Measurements from ENCODE around the gene TNNT3.
"Not testable (repeated sequence)": the region's sequence is repeated elsewhere in the genome, so short reads cannot be mapped to it uniquely, and the experiment has no call there.

The TNNT3 gene

DNA sequence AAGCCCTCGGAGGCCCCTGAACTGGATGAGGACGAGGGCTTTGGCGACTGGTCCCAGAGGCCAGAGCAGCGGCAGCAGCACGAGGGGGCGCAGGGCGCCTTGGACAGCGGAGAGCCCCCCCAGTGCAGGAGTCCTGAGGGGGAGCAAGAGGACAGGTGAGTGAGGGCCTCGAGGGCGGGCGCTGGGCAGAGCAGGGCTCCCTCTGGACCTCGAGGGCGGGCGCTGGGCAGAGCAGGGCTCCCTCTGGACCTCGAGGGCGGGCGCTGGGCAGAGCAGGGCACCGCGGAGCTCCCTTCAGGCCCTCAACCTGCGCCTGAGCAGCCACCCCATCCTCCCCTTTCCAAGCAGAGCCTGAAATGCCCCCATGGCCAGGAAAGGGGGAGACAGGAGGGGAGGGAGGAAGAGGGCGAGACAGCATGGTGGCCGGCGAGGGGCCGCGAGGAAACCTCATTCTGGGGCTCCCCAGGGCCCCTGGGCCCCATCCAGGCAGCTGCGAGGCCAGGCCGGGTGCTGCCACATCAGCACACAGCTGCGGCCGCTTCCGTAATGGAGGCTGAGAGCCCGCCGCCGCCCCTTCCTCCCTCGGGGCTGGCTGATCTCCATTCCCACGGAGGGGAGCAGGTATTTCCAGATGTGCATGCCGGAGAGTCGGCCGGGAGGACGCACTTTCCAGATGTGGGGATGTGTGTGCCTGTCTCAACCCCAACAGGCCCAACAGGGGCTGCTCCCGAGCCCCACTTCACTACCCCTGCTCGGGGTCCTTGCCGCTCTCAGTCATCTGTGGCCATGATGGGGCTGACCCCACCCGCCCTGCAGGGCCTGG is 37.9 kb upstream of the TNNT3 start:
- DNase-seq (ENCODE audit: low read depth in 2 of 2), result no peak

- DNase-seq (ENCODE audit: low read depth in 2 of 2), result peak; percentile 55 to 64
Observed at GRCh38 chr11:1882265-1883238, 37.0 kb upstream of the TNNT3 start.

- DNase-seq (ENCODE audit: low read depth in 2 of 2), result no peak
Observed at GRCh38 chr11:1883346-1884302, 35.9 kb upstream of the TNNT3 start.

DNA sequence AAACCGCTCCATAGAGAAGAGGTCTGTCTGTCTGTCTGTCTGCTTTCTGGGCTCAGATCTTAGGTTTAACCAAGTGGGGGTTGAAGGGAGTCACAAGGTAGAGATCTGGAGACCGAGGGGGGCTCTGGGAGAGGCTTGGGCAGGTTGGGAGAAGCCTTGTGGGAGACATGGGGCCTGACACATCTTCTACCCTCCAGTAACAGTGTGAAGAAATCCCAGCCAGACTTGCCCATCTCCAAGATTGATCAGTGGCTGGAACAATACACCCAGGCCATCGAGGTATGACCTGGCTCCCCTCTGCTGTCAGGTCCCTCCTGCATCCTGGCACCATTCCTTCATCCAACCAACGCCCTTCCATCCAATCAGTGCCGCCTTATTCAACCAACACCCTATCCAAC is 35.2 kb upstream of the TNNT3 start:
- no peak for DNase-seq (ENCODE audit: low read depth in 2 of 2)

DNA sequence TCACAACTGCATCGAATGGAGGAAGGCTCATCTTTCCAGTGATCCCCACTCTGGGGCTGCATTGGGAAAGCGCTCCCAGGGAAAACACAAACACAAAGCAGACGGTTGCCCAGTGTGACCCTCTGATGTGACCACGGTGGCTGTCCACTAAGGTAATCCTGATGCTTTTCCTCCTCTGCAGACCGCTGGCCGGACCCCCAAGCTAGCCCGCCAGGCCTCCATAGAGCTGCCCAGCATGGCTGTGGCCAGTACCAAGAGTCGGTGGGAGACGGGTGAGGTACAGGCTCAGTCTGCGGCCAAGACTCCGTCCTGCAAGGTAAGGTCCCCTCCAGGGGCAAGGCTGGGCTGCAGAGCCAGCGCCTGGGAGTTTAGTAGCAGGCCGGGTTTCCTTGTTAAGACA is 33.0 kb upstream of the TNNT3 start:
- DNase-seq (ENCODE audit: low read depth in 2 of 2), result not testable (repeated sequence)

- DNase-seq (ENCODE audit: low read depth in 2 of 2), result no peak
Observed at GRCh38 chr11:1887451-1888346, 31.8 kb upstream of the TNNT3 start.

- no peak for DNase-seq (ENCODE audit: low read depth in 2 of 2)
Observed at GRCh38 chr11:1888347-1888753, 31.2 kb upstream of the TNNT3 start.

DNA sequence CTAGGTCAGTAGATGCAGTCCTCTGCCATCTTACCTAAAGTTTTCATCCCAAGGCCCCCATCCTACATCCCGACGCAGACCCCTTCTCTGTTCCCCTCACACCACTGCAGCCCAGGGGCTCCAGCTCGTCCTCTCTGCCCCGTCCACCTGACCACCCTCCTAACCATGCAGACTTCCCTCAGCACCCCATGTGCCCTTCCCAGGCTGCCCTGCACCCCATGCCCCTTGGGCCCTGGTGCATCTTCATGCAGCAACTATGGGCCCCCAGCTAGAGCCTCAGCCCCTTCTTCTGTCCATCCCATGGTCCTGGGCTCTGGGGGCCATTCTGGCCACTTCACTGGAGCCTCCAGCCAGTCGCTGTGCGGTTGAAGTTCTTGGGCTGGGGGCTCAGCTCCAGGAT is 30.7 kb upstream of the TNNT3 start:
- no peak for DNase-seq (ENCODE audit: low read depth in 2 of 2)

GRCh38 chr11:1889224-1889930 is 30.1 kb upstream of the TNNT3 start:
- peak; percentile 35 to 62 for DNase-seq (ENCODE audit: low read depth in 2 of 2)

GRCh38 chr11:1889941-1890855 is 29.3 kb upstream of the TNNT3 start:
- no peak for DNase-seq (ENCODE audit: low read depth in 2 of 2)

DNA sequence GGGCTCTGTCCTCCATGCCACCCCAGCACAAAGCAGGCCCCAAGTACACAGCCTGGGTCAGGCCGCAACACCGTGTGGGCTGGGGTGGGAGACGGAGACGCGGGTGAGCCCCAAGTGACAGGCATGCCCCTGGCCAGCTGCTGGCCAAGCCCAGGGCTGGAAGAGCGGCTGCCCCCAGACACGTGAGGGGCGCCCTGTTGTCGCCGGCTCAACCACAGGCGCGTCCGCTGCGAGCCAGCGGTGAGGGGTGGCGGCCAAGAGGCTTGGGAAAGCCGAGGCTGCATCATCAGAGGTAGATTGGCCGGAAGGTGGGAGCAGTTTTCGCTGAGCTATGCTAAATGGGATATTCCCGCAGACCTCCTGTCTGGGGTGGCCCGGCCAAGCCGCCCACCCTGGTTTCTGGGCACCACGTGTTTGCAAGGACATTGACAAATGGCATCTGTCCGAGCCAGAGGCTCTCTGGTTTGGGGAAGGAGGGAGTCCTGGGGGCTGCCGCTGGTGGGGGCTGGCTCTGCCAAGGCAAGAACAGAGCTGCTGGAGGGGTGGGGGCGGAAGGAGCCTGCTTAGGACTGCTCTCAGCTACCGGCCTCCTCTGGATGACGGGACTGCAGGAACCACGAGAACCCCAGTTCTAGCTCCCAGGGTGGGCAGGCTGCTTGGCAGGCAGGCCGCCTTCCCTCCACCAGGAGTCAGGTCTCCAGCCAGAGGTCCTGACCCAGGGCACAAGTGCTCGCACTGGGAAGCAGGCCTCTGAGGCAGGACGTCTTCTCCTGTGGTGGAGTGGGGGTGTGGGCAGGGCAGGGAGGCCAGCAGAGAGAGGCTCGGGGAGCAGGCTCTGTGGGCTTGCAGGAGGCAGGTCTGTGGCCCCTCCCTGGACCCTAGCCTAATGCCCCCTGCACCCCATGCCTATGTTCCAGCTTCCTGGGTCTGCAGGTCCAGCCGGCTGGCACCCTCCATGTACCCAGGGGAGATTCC is 28.4 kb upstream of the TNNT3 start:
- no peak for DNase-seq (ENCODE audit: low read depth in 2 of 2)

DNA sequence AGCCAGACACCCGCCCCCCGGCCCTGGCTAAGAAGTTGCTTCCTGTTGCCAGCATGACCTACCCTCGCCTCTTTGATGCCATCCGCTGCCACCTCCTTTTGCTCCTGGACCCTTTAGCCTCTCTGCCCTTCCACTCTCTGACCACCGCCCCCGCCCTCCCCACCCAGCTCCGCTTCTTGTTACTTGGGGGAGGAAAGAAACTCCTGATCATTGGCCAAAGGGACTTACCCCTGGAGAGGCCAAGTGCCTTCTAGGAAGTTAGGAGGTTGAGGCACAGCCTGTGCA is 27.7 kb upstream of the TNNT3 start, which contains the start of gene PRR33:
PRR33 (minus strand) TSS at position 65 of the 285 bp plus-strand sequence. CDS start 1,311 bp downstream, outside the sequence.
- DNase-seq (ENCODE audit: low read depth in 2 of 2), result no peak

DNA sequence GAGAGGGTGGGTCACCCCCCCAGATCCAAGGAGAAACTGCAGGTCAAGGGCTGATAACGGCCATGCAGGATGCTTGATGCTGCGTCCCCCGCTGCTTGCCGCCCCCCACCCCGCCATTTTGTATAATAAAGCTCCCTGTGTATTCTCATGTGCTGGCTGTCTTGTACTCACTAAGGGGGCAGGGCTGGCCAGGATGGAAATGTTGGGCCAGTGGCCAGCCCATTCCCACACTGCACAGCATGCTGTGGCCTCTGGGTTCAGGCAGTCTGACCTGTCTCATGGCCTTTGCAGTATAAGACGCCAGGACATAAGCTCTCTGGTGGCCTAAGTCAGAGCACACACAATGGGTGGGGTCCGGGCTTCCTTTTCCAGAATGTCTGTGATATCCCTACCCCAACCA is 27.4 kb upstream of the TNNT3 start:
- no peak for DNase-seq (ENCODE audit: low read depth in 2 of 2)

DNA sequence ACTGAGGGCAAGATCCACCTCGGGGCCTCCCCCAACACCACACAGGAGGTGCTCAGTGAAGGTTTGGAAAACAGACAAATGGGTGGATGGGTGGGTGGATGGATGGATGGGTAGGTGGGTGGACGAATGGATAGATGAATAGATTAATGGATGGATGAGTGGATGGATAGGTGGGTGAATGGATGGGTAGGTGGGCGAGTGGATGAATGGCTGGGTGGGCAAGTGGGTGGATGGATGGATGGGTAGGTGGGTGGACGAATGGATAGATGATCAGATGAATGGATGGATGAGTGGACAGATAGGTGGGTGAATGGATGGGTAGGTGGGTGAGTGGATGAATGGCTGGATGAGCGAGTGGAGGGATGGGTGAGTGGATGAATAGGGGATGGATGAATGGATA is 26.9 kb upstream of the TNNT3 start:
- no peak for DNase-seq (ENCODE audit: low read depth in 2 of 2)

- DNase-seq (ENCODE audit: low read depth in 2 of 2), result no peak
Observed at GRCh38 chr11:1893581-1894359, 25.7 kb upstream of the TNNT3 start.

DNA sequence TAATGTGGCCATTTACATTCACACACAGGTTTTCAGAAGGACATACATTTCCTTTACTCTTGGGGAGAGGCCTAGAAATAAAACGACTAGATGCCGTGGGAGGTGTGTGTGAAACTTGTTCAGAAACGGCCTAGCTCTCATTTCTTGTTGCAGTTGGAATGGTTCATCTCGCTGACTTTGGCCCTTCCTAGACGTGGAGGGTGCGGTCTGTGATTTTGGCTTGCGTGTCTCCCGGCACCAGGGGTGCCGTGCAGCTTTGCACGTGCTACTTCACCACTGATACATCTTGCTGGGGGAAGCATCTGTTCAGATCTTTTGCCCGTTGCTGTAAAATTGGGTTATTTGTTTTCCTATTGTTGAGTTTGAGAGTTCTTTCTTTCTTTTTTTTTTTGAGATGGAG is 24.7 kb upstream of the TNNT3 start:
- DNase-seq (ENCODE audit: low read depth in 2 of 2), result no peak

DNA sequence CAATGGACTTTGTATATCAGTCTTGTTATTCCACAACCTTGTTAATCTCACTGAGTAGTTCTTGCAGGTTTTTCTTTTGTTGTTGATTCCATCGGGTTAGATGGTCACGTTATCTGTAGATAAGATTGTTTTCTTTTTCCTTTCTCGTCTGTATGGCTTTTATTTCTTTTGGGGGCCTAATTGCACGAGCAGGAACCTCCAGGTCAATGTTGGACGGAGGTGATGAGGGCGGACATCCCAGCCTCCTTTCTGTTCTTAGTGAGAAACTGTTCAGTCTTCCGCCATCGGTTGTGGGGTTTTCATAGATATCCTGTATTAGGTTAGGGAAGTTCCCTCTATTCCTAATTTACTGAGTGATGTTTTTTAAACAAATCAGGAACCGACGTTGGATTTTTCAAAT is 23.0 kb upstream of the TNNT3 start:
- DNase-seq (ENCODE audit: low read depth in 2 of 2), result no peak

Measured in stimulated activated CD8-positive, alpha-beta memory T cell treated with anti-CD3 and anti-CD28 coated beads, Interleukin-2, amount 100 ng/mL, for 1 hour (primary cell).